ENCODE data around the gene IFNGR2. TPM values are rescaled to one million over a fixed set of nuclear protein-coding genes. Genes with fewer than 3 reads are reported as not detected.
"Not testable (repeated sequence)": the region's sequence is repeated elsewhere in the genome, so short reads cannot be mapped to it uniquely, and the experiment has no call there.

IFNGR2 gene
- total RNA-seq, 1 donor from 2014 or later, result 59.9 TPM

DNA sequence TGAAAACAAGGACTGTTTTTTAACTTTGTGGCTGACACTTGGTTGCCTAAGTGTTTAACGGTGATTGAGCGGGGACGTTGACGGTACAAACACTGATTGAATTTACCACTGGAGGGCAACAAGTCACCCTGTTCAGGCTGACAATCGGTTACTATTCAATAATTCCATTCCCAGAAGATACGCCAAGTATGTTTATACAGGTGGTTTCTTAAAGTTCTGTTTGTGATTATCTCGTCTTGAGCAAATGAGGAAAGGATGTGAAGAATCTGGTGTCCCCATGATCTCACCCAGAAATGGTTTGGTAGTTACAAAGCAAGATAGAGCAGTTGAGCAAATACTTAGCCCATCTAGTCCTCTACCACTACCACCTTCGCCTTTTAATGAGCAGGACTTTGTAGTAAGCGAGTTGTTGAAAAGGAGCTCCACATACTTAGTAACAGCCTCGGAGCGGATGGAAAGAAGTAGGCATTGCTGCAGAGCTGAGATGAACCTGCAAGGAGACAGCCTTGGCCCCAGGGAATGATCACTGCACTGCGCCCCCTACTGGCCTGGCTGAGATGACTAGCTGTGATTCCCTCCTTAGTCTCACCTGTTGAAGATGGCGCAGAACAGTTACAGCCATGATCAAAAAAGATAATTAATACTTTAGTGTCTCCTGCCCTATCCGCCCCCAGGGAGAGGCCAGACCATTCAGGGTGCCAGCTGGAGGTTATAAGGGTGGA is 42.2 kb upstream of the IFNGR2 start:
- DNase-seq (ENCODE audit: low read depth), result peak; percentile 32
- H3K4me3 ChIP-seq (ENCODE audit: low read depth, low read length), result peak overlapping the region; percentile 16
- TF ChIP-seq CTCF (conservative IDR thresholded peaks at IDR 0.05; ENCODE audit: low read depth, low read length), result peak; percentile 94

- no peak for TF ChIP-seq CTCF (conservative IDR thresholded peaks at IDR 0.05; ENCODE audit: low read depth, low read length)
- DNase-seq (ENCODE audit: low read depth), result no peak
- H3K4me3 ChIP-seq (ENCODE audit: low read depth, low read length), result peak overlapping the region; percentile 23
Observed at GRCh38 chr21:33362044-33362555, 41.1 kb upstream of the IFNGR2 start.

GRCh38 chr21:33363911-33364609 is 39.2 kb upstream of the IFNGR2 start:
- not testable (repeated sequence) for H3K4me3 ChIP-seq (ENCODE audit: low read depth, low read length); DNase-seq (ENCODE audit: low read depth)

GRCh38 chr21:33364830-33365229 is 38.4 kb upstream of the IFNGR2 start:
- H3K4me3 ChIP-seq (ENCODE audit: low read depth, low read length), result no peak overlapping the region
- TF ChIP-seq CTCF (conservative IDR thresholded peaks at IDR 0.05; ENCODE audit: low read depth, low read length), result no peak
- no peak for DNase-seq (ENCODE audit: low read depth)

GRCh38 chr21:33367309-33367973 is 35.8 kb upstream of the IFNGR2 start:
- H3K4me3 ChIP-seq (ENCODE audit: low read depth, low read length), result no peak overlapping the region
- DNase-seq (ENCODE audit: low read depth), result no peak
- no peak for TF ChIP-seq CTCF (conservative IDR thresholded peaks at IDR 0.05; ENCODE audit: low read depth, low read length)

- no peak for TF ChIP-seq CTCF (conservative IDR thresholded peaks at IDR 0.05; ENCODE audit: low read depth, low read length)
Observed at GRCh38 chr21:33368124-33368523, 35.1 kb upstream of the IFNGR2 start.

DNA sequence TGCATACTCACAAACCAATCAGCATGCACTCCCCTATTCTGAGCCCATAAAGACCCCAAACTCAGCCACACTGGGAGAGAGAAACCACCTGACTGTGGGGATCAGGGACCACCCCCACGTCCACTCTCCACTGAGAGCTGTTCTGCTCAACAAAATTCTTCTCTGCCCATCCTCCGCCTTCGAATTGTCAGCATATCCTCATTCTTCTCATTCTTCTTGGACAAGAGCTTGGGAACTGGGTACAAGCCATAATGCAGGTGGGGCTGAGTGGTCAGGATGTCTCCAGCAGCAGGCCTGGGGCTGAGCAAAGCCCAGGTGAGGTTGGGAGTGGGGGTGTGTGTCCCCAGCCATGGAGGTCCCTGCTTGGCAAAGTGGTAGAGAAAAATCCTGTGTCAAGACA is 34.6 kb upstream of the IFNGR2 start:
- no peak for DNase-seq (ENCODE audit: low read depth)
- TF ChIP-seq CTCF (conservative IDR thresholded peaks at IDR 0.05; ENCODE audit: low read depth, low read length), result no peak
- H3K4me3 ChIP-seq (ENCODE audit: low read depth, low read length), result no peak overlapping the region

More at GRCh38 chr21:33368124-33368523, 35.1 kb upstream of the IFNGR2 start:
- DNase-seq (ENCODE audit: low read depth), result no peak
- no peak overlapping the region for H3K4me3 ChIP-seq (ENCODE audit: low read depth, low read length)
